Renal cortex interstitium (tissue), 11 donors: ENCODE data around the gene DUSP7. TPM values are rescaled to one million over a fixed set of nuclear protein-coding genes. Genes with fewer than 3 reads are reported as not detected.

ENCODE experiments used
- DNase-seq, 11 donors: peaks; one replicate each; pipeline ENCODE4 v3.0.0-alpha.2; 2013; ENCODE audit warnings: low read depth in 9 of 11, low spot score in 4 of 11; ENCODE audit errors: extremely low read depth in 1 of 11
- polyA plus RNA-seq, 3 donors: library from polyadenylated mRNA; unstranded; fragments of 120-200 nt; gene quantifications; one replicate each; pipeline ENCODE4 v1.2.1, GENCODE V29; 2013; ENCODE audit not compliant: insufficient read length in 3 of 3

Gene DUSP7
- polyA plus RNA-seq, 3 donors, result 14.8 to 19.0 (median 16.2) TPM

DNA sequence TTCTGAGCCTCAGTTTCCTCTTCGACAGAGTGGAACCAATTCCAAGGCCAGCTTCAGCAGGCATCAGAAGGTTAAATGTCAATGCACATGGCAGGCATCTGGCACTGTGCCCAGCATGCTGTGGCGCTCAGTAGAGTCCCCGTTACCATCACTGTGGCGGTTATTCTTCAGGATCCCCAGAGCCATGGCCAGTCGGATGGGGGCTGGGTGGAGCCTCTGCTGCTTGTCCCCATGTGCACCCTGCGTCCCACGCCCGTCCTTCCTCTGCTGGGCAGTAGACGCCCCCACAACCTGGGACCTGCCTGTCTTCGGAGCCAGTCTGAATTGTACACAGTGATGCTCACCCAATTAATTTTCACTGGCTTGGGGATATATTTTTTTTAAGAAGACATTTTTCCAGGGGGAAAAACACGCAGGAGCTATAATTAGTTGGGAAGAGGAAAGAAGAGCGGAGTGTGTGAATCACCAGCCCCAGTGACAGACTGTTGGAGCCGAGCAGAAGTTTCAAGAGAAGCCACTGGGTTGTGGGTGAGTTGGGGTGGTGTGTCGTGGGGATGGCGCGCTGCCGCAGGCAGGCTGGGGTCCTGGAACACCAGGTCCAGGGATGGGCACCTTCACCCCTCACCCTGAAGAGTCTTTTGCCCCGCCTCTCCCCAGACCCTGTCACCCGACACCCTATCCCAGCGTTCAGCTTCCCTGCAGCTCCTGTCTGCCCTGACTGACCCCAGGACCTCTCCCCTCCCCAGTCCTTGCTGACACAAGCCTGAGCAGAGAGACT lies 33.9 kb downstream of the DUSP7 start:
- no peak for DNase-seq

DNA sequence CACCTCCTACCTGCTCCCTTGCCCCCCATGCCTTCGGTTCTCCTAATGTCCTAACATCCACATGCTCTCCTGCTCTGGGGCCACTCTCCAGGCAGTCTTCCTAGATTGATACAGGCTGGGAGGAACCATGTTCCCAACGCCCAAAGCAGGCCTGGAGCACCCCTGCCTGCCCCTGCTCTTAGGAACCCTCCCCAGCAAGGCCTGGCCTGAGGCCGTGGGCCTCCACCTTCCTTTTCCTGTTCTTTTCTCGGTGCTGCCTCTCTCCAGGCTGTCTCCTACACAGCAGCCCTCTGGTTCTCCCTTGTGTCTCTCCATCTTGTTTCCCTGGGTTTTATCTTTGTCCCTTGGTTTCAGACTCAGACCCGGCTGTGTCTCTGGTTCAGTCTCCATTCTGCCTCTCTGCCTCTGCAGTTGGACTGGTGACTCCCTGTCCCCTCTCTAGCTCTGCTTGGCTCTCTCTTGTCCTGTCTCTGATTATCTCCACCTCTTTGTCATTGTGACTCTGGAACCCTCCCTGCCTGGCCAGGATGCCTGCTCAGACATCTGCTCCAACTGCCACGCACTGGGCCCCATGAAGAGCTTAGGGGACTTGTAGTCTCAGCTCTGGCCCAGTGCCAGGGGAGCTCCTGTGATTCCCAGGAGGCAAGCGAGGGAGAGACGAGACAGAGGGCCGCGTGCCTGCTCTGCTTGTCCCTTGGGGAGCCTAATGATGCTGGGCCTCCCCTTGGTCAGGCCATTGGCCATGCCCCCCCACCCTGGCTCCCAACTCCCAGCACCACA lies 34.7 kb downstream of the DUSP7 start:
- no peak for DNase-seq

DNA sequence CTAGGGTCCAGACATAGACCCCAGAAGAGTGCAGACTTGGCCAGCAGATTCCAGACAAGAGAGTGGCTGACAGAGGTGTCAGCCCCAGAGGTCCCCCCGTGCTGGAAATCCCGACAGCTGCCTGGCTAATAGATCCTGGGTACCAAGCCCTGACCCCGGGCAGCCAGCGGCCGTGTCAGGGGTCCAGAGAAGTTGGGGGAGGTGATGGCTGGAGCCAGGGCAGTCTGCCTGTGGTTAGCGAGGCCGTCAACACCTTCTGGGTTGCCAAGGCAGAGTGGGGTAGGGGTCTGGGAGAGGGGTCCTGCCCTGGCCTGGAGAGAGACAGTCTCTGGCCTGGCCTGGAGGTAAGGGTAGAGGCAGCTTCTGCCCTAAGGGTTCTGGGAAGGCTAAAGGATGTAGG lies 35.6 kb downstream of the DUSP7 start:
- DNase-seq, result no peak

DNA sequence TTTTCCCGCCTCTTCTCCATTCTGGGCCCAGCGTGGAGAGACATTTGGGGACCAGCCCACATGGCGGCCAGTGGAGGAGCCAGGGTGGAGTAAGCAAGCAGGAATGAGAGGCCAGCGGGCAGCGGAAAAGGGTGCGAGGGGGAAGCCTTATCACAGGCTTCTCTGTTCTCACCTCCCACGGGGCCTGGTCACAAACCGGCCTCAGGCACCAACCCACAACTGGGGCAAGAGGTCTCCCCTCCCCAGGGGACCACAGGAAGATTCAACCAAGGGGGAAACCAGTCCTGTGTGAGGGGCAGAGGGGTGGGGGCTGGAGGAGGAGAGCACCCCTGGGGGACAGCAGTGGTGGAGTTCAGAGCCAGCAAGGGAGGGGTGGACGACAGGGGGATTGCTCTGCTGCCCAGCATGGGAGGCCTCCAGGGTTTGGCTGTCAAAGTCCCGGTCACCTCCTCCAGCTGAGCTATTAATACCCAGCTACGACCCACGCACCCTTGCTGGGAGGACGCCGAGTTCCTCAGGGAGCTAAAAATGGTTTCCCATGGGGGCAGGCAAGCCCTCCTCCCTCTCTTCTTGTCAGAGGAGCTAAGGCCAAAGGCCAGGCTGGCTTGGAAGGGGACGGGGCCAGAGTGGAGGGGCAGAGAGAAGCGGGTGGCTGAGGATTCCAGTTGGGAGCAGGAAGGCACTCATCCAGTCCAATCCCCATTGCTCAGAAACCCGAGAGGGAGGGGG lies 36.9 kb downstream of the DUSP7 start:
- no peak for DNase-seq

DNA sequence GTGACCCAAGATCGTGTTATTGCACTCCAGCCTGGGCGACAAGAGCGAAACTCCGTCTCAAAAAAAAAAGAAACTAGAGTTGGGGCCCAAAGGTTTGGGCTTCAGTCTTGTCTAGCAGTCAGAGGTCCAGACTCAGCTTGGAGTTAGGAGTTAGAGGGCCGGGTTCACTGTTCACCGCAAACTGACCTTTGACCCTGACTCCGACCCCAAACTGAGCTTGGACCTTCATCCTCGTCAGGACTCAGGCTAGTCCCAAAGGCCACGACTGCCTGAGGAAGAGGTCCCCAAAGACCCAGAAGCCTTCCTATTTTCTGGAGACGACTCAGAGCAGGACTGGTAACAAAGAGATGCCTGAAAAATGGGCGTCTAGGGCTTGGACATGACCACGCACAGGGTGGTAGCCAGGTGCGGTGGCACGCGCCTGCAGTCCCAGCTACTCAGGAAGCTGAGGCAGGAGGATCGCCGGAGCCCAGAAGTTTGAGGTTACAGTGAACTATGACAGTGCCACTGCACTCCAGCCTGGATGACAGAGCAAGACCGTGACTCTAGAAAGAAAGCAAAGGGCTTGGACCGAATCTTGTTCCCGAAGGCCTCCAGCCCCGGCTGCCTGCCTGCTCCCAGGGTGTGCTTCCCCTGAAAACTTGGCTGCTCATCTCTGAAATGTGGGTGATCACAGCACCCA lies 37.9 kb downstream of the DUSP7 start:
- DNase-seq, result no peak

DNA sequence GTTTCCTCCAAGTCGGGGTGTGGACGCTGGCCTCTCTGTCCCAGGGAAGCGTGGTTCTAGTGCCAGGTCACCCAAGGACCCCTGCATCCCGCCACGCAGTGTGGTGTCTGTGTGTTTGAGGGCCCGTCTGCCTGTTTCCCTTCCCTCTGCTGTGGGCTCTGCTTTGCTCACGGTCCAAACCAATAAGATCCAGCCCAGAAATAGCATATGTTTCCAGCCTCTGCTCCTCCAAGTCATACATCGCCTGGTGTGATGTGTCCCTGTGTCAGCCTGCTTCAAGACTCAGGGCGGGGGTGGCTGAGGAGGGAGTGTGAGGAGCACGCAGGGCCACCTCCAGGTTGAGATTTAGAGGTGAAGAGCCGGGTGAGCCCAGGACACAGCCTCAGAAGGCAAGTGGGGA lies 38.8 kb downstream of the DUSP7 start:
- DNase-seq, result no peak

DNA sequence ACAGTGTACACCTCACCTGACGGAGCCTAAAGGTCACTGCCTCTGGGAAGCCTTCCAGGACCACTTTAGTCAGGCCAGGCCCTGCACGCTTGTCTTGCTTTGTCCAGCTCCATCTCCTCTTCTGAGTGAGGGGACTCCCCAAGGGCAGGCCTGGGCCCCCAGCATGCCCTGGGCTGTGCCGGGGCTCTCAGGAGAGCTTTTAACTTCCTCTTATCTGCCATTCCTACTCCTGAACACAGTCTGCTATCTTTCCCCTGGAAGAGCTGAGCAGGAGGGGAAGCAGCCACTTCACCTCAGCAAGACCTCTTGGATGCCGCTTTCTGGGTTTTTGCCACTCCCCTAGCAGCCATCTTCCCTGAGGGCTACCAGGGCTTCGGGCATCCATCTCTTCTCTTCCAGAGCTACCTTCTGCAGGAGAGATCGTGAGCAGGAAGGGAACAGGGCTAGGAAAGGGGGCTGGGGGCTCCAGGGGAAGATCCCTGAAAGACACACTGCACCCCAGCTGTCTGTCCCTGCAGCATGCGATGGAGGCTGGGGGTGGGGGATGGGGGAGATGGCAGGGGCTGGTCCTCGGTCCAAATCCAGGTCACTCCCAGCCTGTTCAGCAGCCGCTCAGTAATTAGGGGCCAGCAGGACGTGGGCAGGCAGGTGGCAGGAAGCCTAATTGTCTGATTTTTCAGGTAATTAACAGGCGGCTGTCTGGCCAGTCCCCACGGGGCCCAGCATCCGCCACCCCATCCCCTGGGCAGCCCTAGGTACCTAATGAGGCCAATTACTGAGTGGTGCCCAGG lies 40.7 kb downstream of the DUSP7 start:
- DNase-seq, result no peak

DNA sequence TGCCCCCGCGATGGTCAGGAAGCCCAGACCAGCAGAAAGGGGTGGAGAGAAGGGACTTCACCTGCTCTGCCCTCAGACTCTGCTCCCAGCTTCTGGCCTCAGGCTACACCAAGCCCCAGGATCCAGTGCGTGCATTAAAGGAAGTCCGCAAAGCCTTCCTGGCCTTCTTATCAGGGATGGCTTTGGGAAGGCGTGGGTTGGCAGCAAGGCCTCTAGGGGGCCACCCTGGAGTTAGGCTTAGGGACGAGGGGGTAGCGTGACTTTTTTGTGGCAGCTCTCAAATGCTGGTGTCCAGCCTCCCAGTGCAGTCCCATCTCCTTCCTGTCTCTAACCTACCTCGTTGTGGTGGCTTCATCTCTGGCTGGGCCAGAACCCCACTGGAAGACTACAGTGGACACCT lies 41.8 kb downstream of the DUSP7 start:
- no peak for DNase-seq

DNA sequence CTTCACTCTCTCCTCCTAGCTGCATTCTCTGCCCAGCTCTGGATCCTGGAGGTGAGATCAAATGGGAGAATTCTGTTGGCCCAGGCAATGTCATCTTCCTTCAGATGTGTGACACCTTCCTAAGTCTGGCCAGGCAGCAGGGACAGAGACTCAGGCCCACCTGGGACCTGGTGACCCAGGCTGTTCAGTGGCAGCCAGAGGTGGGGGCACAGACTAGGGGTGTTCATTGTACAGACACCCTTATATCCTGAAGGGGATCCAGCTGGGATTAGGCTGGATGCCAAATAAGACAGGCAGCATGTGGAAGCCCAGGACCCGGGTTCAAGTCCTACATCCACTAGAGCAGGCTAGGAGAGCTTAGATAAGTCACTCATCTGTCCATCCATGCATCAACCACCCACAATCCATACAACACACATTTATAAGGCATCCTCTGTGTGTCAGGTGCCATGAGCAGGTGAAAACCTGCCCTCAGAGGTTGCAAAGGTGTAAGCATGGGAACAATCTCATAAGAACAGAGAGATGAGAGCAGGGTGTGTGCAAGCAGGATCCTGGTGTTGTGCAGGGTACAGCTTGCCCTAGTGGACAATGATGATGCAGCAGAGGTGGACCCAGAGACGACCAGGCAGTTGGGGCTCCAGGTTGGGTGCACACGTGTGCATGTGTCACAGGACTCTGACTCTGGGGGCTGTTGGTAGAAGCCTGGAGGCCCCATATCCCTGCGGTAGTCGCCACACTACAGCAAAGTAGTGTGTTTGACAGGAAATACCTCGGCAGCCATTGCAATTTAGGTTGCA lies 42.4 kb downstream of the DUSP7 start:
- DNase-seq, result no peak

DNA sequence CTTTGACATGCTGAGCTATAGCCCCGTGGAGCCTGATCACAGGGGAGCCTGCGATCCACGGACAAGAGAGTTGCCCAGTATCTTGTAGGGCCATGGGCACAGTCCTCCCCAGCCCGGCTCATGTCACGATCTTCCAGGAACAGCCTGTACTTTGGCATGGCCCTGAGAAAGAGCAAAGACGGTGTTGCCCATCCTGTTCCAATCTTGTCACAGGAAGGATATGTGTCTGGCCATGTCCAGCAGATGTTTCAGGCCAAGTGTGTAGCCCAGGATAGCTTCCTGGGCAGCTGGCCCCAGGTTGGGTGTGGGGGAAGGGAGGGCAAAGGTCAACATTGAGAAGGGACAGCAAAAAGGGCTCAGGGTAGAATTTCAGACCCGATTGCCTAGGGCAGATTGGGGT lies 43.7 kb downstream of the DUSP7 start:
- DNase-seq, result no peak

DNA sequence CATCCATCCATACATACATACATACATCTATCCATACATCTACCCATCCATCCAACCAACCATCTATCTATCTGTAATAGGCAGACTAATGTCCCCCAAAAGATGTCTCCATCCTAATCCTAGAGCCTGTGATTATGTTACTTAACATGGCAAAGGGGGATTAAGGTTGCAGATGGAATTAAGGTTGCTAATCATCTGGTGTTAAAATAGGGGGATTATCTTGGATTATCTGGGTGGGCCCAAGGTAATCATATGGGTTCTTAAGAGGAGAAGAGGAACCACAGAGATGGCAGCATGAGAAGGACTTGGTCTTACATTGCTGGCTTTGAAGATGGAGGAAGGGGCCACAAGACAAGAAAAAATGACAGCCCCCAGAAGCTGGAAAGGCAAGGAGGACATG lies 45.9 kb downstream of the DUSP7 start:
- DNase-seq, result no peak

DNA sequence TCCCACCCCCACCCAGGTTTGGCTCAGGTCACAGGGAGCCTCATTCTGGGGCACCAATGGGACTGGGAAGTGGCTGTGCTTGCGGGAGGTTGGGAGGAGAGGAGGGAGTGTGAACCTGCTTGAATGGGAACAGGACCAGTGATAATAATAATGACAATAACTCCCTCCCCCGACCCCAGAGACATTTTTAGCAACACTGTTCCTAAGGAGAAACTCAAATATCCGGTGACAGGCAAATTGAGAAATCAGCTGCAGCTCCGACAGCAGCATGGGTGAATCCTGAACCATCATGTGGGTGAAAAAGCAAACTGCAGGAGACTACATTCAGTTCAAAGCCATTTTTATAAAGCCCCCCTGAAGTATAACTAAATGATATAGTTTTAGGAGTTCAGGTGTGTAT lies 49.1 kb downstream of the DUSP7 start:
- DNase-seq, result no peak

DNA sequence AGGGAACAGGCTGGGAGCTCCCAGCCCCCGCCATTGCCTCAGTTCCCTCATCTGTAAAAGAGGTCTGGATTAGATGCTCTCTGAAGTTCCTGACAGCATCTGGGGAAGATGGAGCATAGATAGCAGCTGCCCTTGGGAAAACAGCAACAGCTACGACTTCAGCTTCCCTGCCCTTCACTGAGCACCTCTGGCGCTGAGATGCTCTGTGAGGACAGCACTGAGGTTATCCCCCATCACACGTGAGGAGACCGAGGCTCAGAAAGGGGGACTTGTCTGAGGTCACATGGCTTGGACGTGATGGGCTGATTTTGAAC lies 49.6 kb downstream of the DUSP7 start:
- no peak for DNase-seq

DNA sequence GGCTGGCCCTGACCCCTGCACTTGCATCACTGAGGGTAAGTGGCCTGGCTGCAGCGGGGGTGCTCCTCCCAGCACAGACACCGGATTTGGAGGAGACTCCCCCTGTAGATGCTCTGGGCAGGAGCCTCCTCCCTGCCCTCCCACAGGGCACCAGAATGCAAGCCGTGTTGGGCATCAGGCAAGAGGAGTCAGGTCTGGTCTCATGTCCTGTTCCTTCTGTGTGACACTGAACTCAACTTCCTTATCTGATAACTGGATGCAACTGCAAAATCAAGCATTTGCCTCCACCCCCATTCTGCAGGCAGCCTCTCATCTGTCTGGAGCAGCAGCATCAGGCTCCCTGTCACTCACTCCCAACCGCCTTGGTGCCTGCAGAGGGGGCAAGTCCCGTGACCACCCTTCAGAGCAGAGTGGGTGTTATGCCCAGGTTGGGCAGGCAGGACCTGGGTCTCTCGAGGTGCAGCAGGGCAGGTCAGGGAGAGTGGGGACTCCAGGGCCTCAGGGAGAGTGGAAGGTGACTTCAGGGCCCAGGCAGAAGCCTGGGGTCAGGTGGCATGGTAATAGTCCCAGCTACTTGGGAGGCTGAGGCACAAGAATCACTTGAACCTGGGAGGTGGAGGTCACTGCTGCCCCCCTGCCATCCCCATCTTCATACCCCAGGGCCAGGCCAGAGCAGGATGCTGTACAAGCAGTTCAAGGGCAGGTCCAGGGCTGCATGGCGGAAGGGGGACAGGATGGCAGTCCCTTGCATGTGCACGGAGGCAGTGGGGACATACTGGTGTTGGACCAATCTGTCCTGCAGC lies 50.2 kb downstream of the DUSP7 start:
- no peak for DNase-seq

DNA sequence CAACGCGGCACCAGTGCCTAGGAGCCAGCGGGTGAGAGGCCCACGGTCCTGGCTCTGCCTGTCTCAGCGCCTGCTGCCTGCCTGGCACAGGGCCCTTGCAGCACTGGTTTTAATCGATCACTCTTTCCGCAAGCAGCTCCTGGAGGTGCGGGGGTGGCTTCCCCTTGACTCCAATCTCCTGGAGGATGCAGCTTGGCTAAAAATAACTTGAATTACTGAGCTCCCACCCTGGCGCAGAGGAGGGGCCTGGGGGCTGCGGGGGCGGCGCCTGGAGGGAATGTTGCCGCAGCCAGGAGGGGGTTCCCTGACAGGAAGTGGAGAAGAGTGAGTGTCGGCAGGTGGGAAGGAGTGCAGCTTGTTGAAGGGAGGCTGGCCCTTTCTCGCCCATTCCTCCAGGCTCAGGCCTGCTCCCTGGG lies 50.8 kb downstream of the DUSP7 start:
- DNase-seq, result peak in 8 of 11 donors; percentile 50 to 79 (median 66)

DNA sequence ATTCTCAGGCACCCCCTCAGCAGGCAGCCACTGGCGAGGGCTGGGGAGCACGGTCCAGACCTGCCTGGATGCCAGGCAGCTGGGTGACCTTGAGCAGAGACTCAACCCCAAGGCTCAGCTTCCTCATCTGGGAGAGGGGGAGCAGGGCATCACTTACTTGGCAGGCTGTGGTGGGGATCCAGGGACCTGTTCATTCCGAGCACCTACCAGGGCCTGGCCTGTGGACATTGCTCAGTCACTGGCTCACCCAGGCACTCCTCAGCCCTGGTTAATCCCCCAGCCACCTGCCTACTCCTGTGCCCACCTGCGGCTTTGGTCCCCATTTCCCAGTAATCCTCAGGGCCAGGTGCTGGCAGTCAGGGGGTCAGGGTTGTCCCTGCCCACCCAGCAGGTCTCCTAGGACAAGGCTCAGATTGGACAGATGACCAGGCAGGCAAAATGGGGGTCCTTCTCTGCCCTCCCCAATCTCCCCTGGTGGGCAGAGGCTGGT lies 51.4 kb downstream of the DUSP7 start:
- DNase-seq, result no peak

DNA sequence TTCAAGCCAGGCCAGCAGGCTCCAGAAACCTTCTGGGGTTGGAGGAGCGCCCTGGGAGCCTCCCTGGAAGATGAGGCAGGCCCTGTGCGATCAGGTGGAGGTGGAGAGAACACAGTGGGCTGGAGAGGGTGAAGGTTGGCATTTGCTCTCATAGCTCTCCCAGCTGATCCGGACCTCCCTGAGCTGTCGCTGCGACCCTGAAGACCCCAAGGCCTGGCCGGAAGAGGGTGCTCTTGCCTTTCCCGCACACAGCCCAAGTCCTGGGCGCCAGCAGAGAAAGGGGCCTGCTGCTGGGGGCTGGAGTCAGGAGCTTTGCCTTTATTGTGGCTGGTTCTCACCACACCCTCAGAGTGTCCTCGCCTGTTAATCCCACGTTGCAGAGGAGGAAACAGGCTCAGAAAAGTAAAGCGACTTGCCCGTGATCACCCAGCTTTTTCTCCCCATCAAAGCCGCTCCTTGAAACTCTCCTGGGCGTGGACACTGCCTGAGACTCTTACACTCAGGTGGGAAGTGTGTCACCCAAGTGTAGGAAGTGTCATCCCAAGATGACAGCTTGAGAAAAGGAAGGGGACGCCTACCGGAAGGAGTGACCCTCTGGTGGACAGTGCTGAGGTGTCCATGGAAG lies 52.1 kb downstream of the DUSP7 start:
- peak in 6 of 11 donors; percentile 41 to 67 (median 53) for DNase-seq
